T-helper 2 cell treated with Interferon-gamma antibody and Interleukin-4, amounts not matched to agents 5 μg/mL and 100 μg/mL, for 36 hours (primary cell): Measurements from ENCODE around the gene ANKRD13A.
A peak's percentile ranks its signal among the peaks of the same experiment; 100 is the strongest.
"Not testable (repeated sequence)": the region's sequence is repeated elsewhere in the genome, so short reads cannot be mapped to it uniquely, and the experiment has no call there.

Source experiments
- DNase-seq: peaks from one replicate; pipeline ENCODE4 v3.0.0; 2021; ENCODE audit warnings: low spot score
- H3K27ac Mint-ChIP-seq: one replicate; pipeline ENCODE4 v1.8.0; 2021; ENCODE audit warnings: mild to moderate bottlenecking, mixed read lengths
- H3K27me3 Mint-ChIP-seq: one replicate; pipeline ENCODE4 v1.8.0; 2021; ENCODE audit warnings: low read depth, mixed read lengths
- H3K36me3 Mint-ChIP-seq: one replicate; pipeline ENCODE4 v1.8.0; 2021; ENCODE audit warnings: low read depth, mixed read lengths
- H3K4me1 Mint-ChIP-seq: one replicate; pipeline ENCODE4 v1.8.0; 2021; ENCODE audit warnings: low read depth, mixed read lengths
- H3K4me3 Mint-ChIP-seq: one replicate; pipeline ENCODE4 v1.8.0; 2022; ENCODE audit warnings: mild to moderate bottlenecking, moderate library complexity, mixed read lengths
- H3K9me3 Mint-ChIP-seq: one replicate; pipeline ENCODE4 v1.8.0; 2021; ENCODE audit warnings: mixed read lengths

ANKRD13A gene

DNA sequence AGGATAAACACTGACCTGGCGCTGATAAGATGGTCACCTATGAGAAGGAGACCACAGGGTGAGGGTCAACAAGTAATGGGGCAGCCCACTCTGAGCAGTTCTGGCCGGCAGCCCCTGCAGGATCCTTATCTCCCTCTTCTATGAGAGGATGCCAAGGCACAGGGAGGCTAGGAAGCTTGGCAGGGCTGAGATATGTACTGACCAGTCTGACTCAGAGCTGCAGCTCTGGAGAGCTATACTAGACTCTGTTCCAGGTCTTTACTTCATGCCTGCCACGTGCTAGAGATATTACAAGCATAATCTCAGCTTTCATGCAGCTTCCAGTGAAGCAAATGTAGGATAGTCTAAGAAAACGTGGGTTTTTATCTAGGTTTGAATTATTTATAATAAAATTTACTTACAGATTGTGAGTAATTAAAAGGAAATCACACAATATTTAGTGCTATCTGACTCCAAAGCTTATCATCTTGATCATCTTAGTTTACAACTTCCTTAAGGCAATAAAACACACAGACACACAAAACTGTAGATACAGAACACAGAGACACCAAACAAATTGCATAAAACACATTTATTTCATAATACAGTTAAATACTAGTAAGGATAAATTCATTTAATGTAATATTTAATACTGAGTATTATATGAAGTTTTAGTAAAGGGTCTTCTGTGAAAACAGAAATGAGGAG lies 35.3 kb upstream of the ANKRD13A start:
- peaks cover 60% of the 10 kb centered on the region for H3K36me3 Mint-ChIP-seq
- DNase-seq = no peak
- H3K4me3 Mint-ChIP-seq = no peak overlapping the region
- H3K27me3 Mint-ChIP-seq = no peaks in the 10 kb centered on the region
- H3K4me1 Mint-ChIP-seq = peaks cover 20% of the 10 kb centered on the region
- no peaks in the 10 kb centered on the region for H3K9me3 Mint-ChIP-seq
- peak overlapping the region; percentile 56 for H3K27ac Mint-ChIP-seq

DNA sequence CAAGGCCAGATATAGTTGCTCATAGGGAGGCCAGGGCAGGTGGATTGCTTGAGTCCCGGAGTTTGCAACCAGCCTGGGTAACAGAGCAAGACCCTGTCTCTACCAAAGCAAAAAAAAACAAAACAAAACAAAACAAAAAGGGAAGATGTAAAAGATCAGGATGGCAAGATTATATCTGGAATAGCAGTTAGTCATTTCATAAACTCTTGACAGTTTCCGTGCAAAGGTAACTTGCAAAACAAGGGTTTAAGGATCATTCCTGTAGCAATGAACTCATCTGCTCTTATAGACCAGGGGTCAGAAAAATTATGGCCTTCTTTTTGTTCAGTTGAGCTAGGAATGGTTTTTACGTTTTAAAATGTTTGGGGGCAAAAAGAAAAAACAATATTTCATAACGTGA lies 32.7 kb upstream of the ANKRD13A start:
- H3K27me3 Mint-ChIP-seq = no peaks in the 10 kb centered on the region
- no peaks in the 10 kb centered on the region for H3K9me3 Mint-ChIP-seq
- peaks cover 59% of the 10 kb centered on the region for H3K36me3 Mint-ChIP-seq
- peaks cover 22% of the 10 kb centered on the region for H3K4me1 Mint-ChIP-seq
- no peak overlapping the region for H3K4me3 Mint-ChIP-seq
- DNase-seq = no peak
- H3K27ac Mint-ChIP-seq = peak overlapping the region; percentile 46

GRCh38 chr12:109967383-109968031 lies 31.7 kb upstream of the ANKRD13A start:
- H3K27ac Mint-ChIP-seq = peak overlapping the region; percentile 93
- H3K4me3 Mint-ChIP-seq = peak overlapping the region; percentile 67
- DNase-seq = no peak
- peaks cover 24% of the 10 kb centered on the region for H3K4me1 Mint-ChIP-seq
- H3K9me3 Mint-ChIP-seq = no peaks in the 10 kb centered on the region
- peaks cover 61% of the 10 kb centered on the region for H3K36me3 Mint-ChIP-seq
- no peaks in the 10 kb centered on the region for H3K27me3 Mint-ChIP-seq

DNA sequence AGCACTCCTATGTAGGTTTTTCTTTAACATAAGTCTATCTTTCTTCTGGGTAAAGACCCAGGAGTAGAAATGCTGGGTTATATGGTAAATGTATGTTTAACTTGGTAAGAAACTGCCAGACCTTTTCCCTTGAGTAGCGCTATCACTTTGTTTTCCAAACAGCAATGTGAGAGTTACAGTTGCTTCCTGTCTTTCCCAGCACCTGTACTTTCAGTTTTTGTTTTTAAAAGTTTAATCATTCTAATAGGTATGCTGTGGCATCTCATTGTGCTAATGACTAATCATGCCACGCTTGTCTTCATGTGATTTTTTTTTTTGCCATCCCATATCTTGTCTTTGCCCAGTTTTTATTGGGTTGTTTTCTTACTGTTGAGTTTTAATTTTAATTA lies 31.2 kb upstream of the ANKRD13A start:
- H3K27me3 Mint-ChIP-seq = no peaks in the 10 kb centered on the region
- peaks cover 24% of the 10 kb centered on the region for H3K4me1 Mint-ChIP-seq
- H3K9me3 Mint-ChIP-seq = no peaks in the 10 kb centered on the region
- peak overlapping the region; percentile 93 for H3K27ac Mint-ChIP-seq
- H3K36me3 Mint-ChIP-seq = peaks cover 64% of the 10 kb centered on the region
- DNase-seq = no peak
- peak overlapping the region; percentile 67 for H3K4me3 Mint-ChIP-seq

GRCh38 chr12:109968801-109969200 lies 30.4 kb upstream of the ANKRD13A start:
- no peaks in the 10 kb centered on the region for H3K9me3 Mint-ChIP-seq
- no peak for DNase-seq
- peaks cover 27% of the 10 kb centered on the region for H3K4me1 Mint-ChIP-seq
- H3K36me3 Mint-ChIP-seq = peaks cover 63% of the 10 kb centered on the region
- no peak overlapping the region for H3K27ac Mint-ChIP-seq
- H3K27me3 Mint-ChIP-seq = no peaks in the 10 kb centered on the region
- peak overlapping the region; percentile 12 for H3K4me3 Mint-ChIP-seq

- peak overlapping the region; percentile 93 for H3K27ac Mint-ChIP-seq
- peaks cover 74% of the 10 kb centered on the region for H3K36me3 Mint-ChIP-seq
- peaks cover 5% of the 10 kb centered on the region for H3K9me3 Mint-ChIP-seq
- no peak for DNase-seq
- H3K4me3 Mint-ChIP-seq = peak overlapping the region; percentile 66
- H3K4me1 Mint-ChIP-seq = peaks cover 22% of the 10 kb centered on the region
- H3K27me3 Mint-ChIP-seq = no peaks in the 10 kb centered on the region
These were observed 26.4 kb upstream of the ANKRD13A start for GRCh38 chr12:109972821-109973220.

- no peaks in the 10 kb centered on the region for H3K27me3 Mint-ChIP-seq
- peaks cover 78% of the 10 kb centered on the region for H3K36me3 Mint-ChIP-seq
- DNase-seq = peak; percentile 72
- H3K9me3 Mint-ChIP-seq = peaks cover 6% of the 10 kb centered on the region
- peak overlapping the region; percentile 75 for H3K27ac Mint-ChIP-seq
- H3K4me1 Mint-ChIP-seq = peaks cover 39% of the 10 kb centered on the region
- H3K4me3 Mint-ChIP-seq = peak overlapping the region; percentile 54
These were observed 17.9 kb upstream of the ANKRD13A start for GRCh38 chr12:109981311-109981710.

GRCh38 chr12:109982210-109982609 lies 17.0 kb upstream of the ANKRD13A start:
- DNase-seq = no peak
- Mint-ChIP-seq H3K4me1 (peaks cover 39% of the 10 kb centered on the region), H3K4me3 (peak overlapping the region; percentile 54), H3K36me3 (peaks cover 71% of the 10 kb centered on the region), H3K27ac (peak overlapping the region; percentile 75), H3K9me3 (peaks cover 6% of the 10 kb centered on the region), H3K27me3 (no peaks in the 10 kb centered on the region)

- H3K27me3 Mint-ChIP-seq = no peaks in the 10 kb centered on the region
- no peak overlapping the region for H3K4me3 Mint-ChIP-seq
- H3K27ac Mint-ChIP-seq = no peak overlapping the region
- H3K9me3 Mint-ChIP-seq = peaks cover 3% of the 10 kb centered on the region
- H3K4me1 Mint-ChIP-seq = peaks cover 36% of the 10 kb centered on the region
- H3K36me3 Mint-ChIP-seq = peaks cover 71% of the 10 kb centered on the region
- no peak for DNase-seq
These were observed 15.6 kb upstream of the ANKRD13A start for GRCh38 chr12:109983432-109984142.

DNA sequence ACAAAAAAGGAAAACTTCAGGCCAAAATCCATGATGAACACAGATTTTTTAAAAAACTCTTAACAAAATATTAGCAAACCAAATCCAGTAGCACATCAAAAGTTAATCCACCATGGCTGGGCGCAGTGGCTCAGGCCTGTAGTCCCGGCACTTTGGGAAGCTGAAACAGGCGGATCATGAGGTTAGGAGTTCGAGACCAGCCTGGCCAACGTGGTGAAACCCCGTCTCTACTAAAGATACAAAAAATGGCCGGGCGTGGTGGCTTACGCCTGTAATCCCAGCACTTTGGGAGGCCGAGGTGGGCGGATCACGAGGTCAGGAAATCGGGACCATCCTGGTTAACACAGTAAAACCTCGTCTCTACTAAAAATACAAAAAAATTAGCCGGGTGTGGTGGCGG lies 13.0 kb upstream of the ANKRD13A start:
- H3K27ac Mint-ChIP-seq, H3K9me3 Mint-ChIP-seq, H3K27me3 Mint-ChIP-seq, H3K4me3 Mint-ChIP-seq, DNase-seq: not testable (repeated sequence)
- peaks cover 69% of the 10 kb centered on the region for H3K36me3 Mint-ChIP-seq
- H3K4me1 Mint-ChIP-seq = peaks cover 28% of the 10 kb centered on the region

DNA sequence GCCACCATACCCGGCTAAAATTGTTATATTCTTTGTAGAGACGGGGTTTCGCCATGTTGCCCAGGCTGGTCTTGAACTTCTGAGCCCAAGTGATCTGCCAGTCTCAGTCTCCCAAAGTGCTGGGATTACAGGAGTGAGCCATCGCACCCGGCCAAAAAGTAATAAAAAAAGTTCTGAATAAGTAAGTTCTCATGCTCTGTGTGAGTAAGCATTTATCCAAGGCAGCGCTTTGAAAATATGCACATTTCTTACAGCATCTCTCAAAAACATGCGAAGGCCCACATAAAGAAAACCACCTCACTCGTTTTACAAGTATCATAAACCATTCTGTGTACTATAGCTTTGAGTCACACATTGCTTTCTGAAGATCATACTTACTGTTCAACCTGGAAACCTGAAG lies 11.6 kb upstream of the ANKRD13A start:
- Mint-ChIP-seq H3K36me3 (peaks cover 64% of the 10 kb centered on the region), H3K27me3 (no peaks in the 10 kb centered on the region), H3K4me1 (peaks cover 23% of the 10 kb centered on the region), H3K4me3 (no peak overlapping the region), H3K27ac (peak overlapping the region; percentile 41), H3K9me3 (no peaks in the 10 kb centered on the region)
- no peak for DNase-seq

- Mint-ChIP-seq H3K36me3 (peaks cover 61% of the 10 kb centered on the region), H3K4me1 (peaks cover 26% of the 10 kb centered on the region), H3K9me3 (no peaks in the 10 kb centered on the region), H3K27ac (no peak overlapping the region), H3K27me3 (no peaks in the 10 kb centered on the region), H3K4me3 (no peak overlapping the region)
- DNase-seq = no peak
These were observed 11.0 kb upstream of the ANKRD13A start for GRCh38 chr12:109988274-109988673.

- Mint-ChIP-seq H3K4me1 (peaks cover 26% of the 10 kb centered on the region), H3K27me3 (no peaks in the 10 kb centered on the region), H3K4me3 (no peak overlapping the region), H3K36me3 (peaks cover 58% of the 10 kb centered on the region), H3K9me3 (no peaks in the 10 kb centered on the region), H3K27ac (peak overlapping the region; percentile 35)
- no peak for DNase-seq
These were observed 10.3 kb upstream of the ANKRD13A start for GRCh38 chr12:109988903-109989302.

DNA sequence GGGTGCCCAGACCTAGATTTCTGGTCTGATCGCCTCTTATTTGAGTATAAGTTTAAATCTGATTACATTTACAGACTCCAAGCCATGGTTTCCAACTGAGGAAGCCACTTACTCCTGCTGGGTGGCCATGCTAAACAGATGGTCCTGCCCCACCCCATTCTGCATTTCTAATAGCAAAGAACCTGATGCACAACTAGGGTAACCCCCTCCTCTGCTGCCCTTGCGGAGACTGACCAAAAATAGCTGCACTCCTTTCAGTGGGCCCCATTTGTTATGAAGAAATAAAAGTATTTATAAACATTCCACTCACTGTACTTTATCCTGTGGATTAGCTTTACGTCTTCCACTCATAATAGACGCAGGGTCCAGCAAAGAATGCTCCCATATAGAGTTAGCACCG lies 9.8 kb upstream of the ANKRD13A start:
- no peaks in the 10 kb centered on the region for H3K9me3 Mint-ChIP-seq
- peaks cover 30% of the 10 kb centered on the region for H3K4me1 Mint-ChIP-seq
- H3K4me3 Mint-ChIP-seq = no peak overlapping the region
- peaks cover 59% of the 10 kb centered on the region for H3K36me3 Mint-ChIP-seq
- no peak overlapping the region for H3K27ac Mint-ChIP-seq
- H3K27me3 Mint-ChIP-seq = no peaks in the 10 kb centered on the region
- DNase-seq = no peak
